OCI-LY7 (cell line): ENCODE data around the gene TMEM127. TPM values are rescaled to one million over a fixed set of nuclear protein-coding genes. Genes with fewer than 3 reads are reported as not detected.

Experiments used
- BruUV-seq: library from RNA; stranded (reverse); fragments of 400-500 nt; replicated peaks from 2 replicates; lab custom pipeline; 2021; lab: Mats Ljungman, UMichigan
- CTCF ChIA-PET: fragments of 300-600 bp; sonication (Branson Sonifier 250); formaldehyde crosslinking; loops from one replicate; lab custom pipeline; 2022; ENCODE audit warnings: antibody characterized with exemption; ENCODE audit not compliant: unreplicated experiment; lab: Charles Lee
- POLR2A ChIA-PET: fragments of 300-600 bp; sonication (Branson Sonifier 250); formaldehyde crosslinking; loops from one replicate; lab custom pipeline; 2022; ENCODE audit warnings: antibody characterized with exemption; lab: Charles Lee
- DNase-seq: peaks from one replicate; pipeline ENCODE4 v3.0.0-alpha.2; 2015; ENCODE audit warnings: low spot score
- H2AFZ ChIP-seq: fragments of 200-600 bp; sonication (generic), shearing (Covaris generic); 2 replicates; pipeline ENCODE4 v1.6.1; 2014; ENCODE audit warnings: mild to moderate bottlenecking, antibody characterized with exemption, low read length, moderate library complexity
- H3K27ac ChIP-seq: fragments of 200-600 bp; sonication (generic); 2 replicates; pipeline ENCODE4 v1.5.1; 2014; ENCODE audit warnings: mixed run types, low read depth, mild to moderate bottlenecking, moderate library complexity, low read length, inconsistent platforms; ENCODE audit not compliant: poor library complexity, severe bottlenecking
- H3K36me3 ChIP-seq: fragments of 200-600 bp; sonication (generic); 2 replicates; pipeline ENCODE4 v1.6.1; 2014; ENCODE audit warnings: mild to moderate bottlenecking, antibody characterized with exemption, low read length, moderate library complexity, mixed read lengths; ENCODE audit not compliant: insufficient read depth
- H3K4me1 ChIP-seq: fragments of 200-600 bp; sonication (generic); 2 replicates; pipeline ENCODE4 v1.5.1; 2014; ENCODE audit warnings: mild to moderate bottlenecking, low read length; ENCODE audit not compliant: insufficient read depth, poor library complexity, severe bottlenecking
- H3K4me2 ChIP-seq: fragments of 200-600 bp; sonication (generic); 2 replicates; pipeline ENCODE4 v1.6.1; 2014; ENCODE audit warnings: mild to moderate bottlenecking, low read length
- H3K4me3 ChIP-seq: fragments of 200-600 bp; sonication (generic); 2 replicates; pipeline ENCODE4 v1.5.1; 2014; ENCODE audit warnings: mild to moderate bottlenecking, low read depth, low read length; ENCODE audit not compliant: poor library complexity, severe bottlenecking
- H3K79me2 ChIP-seq: fragments of 200-600 bp; sonication (generic); 2 replicates; pipeline ENCODE4 v1.6.1; 2016; ENCODE audit warnings: low read depth, mild to moderate bottlenecking, low read length, moderate library complexity, mixed read lengths; ENCODE audit not compliant: insufficient read depth
- H3K9me2 ChIP-seq: fragments of 200-600 bp; sonication (generic); 2 replicates; pipeline ENCODE4 v1.6.1; 2016; ENCODE audit warnings: mild to moderate bottlenecking, low read length, mixed read lengths; ENCODE audit not compliant: insufficient read depth
- H3K9me3 ChIP-seq: fragments of 200-600 bp; sonication (generic); 2 replicates; pipeline ENCODE4 v1.6.1; 2014; ENCODE audit warnings: mild to moderate bottlenecking, mixed run types, low read length, mixed read lengths
- H4K20me1 ChIP-seq: fragments of 200-600 bp; sonication (generic); 2 replicates; pipeline ENCODE4 v1.6.1; 2014; ENCODE audit warnings: mild to moderate bottlenecking, antibody characterized with exemption, low read length, moderate library complexity, mixed read lengths; ENCODE audit not compliant: insufficient read depth
- EZH2phosphoT487 ChIP-seq: fragments of 200-600 bp; sonication (generic); IDR thresholded peaks from 2 replicates; pipeline ENCODE4 v1.6.1; 2018; ENCODE audit warnings: low read depth, borderline replicate concordance, mild to moderate bottlenecking, mixed run types, antibody characterized with exemption, low read length, moderate library complexity, mixed read lengths
- intact Hi-C: fragments of 100-400 bp; cut with micrococcal nuclease; formaldehyde crosslinking; loops from one replicate; pipeline ENCODE4 v1.10.0; 2022; ENCODE audit not compliant: unreplicated experiment
- total RNA-seq, 2 experiments: library from RNA; depleted of rRNA in 1 of 2; stranded (reverse); fragments of >200 nt in 1 of 2; shearing (Covaris generic) in 1 of 2; gene quantifications; 2 replicates each; pipeline ENCODE4 v1.2.3, GENCODE V29; 2014 to 2022
- TF ChIP-seq, protein P1 (sequence below): fragments of 200-600 bp; sonication (generic); conservative IDR thresholded peaks from 2 replicates; pipeline ENCODE4 v1.5.1; 2014; ENCODE audit warnings: mild to moderate bottlenecking, antibody characterized with exemption, low read length, moderate library complexity, mixed read lengths

Gene TMEM127
- total RNA-seq, 2 experiments from 2014 or later, result 12.1 to 20.4 TPM

DNA sequence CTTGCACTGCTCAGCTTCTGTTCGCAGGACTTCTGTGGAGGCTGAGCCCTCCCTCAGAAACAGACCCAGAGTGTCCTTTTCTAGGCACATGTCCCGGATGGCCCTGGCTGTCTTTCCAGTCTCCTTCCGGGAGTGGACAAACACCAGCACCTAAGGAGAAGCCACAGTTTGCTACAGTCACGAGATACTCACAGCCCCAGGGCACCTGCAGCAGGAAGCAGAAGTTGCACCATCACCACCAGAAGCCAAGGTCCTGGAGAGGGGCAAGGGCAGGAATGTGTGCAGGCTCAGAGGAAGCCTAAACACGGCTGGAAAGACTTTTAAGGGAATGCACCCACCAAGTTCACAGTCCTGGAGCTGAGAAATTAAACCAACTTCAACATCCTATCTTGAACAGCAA is 26.0 kb upstream of the TMEM127 start:
- Histone ChIP-seq H3K79me2 (no peaks in the 10 kb centered on the region), H3K9me3 (no peaks in the 10 kb centered on the region), H3K9me2 (no peaks in the 10 kb centered on the region), H3K27ac (no peak overlapping the region), H3K36me3 (peaks cover 99% of the 10 kb centered on the region), H3K4me2 (no peak overlapping the region), H4K20me1 (no peaks in the 10 kb centered on the region), H3K4me1 (no peaks in the 10 kb centered on the region), H2AFZ (no peak overlapping the region), H3K4me3 (no peak overlapping the region)
- no TSS peak for BruUV-seq
- CTCF ChIA-PET, result interaction anchor here (0.6 kb wide), 1 partner anchor 37 kb away, joined by 4 read pairs; no protein-coding TSS in a partner anchor
- POLR2A ChIA-PET, result no interaction called here
- intact Hi-C loops, result loop anchor here (5.0 kb wide), 1 partner anchor 51 kb away; no protein-coding TSS in a partner anchor
- DNase-seq, result no peak
- TF ChIP-seq EZH2phosphoT487, result no peak
- TF ChIP-seq, protein P1, sequence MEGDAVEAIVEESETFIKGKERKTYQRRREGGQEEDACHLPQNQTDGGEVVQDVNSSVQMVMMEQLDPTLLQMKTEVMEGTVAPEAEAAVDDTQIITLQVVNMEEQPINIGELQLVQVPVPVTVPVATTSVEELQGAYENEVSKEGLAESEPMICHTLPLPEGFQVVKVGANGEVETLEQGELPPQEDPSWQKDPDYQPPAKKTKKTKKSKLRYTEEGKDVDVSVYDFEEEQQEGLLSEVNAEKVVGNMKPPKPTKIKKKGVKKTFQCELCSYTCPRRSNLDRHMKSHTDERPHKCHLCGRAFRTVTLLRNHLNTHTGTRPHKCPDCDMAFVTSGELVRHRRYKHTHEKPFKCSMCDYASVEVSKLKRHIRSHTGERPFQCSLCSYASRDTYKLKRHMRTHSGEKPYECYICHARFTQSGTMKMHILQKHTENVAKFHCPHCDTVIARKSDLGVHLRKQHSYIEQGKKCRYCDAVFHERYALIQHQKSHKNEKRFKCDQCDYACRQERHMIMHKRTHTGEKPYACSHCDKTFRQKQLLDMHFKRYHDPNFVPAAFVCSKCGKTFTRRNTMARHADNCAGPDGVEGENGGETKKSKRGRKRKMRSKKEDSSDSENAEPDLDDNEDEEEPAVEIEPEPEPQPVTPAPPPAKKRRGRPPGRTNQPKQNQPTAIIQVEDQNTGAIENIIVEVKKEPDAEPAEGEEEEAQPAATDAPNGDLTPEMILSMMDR, result no peak

DNA sequence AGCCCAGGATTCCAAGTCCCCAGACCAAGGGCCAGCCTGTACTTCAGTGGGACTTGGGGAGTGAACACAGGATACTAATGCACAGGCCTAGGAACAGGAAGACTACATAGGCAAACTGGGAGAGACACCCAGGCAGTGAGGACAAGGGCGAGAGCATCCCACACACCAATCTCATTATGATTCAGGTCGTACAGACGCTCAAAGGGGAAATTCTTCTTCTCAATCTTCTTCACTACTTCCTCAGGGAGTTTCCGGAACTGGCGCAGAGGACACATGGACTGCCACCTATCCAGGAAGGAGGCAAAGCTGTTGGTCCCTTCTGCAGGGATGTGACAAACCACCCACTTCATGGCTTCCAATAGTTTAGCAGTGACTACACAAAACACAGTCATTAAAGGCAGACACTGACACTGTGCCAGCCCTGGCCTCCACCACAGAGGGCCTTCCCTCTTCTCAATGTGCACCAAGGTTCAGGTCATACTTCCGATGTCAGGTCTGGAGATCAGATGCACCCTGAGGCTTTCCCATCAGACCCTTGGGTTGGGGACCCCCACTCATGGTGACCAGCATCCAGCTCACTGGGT is 21.6 kb upstream of the TMEM127 start:
- Histone ChIP-seq H3K36me3 (peaks cover 99% of the 10 kb centered on the region), H3K9me2 (no peaks in the 10 kb centered on the region), H2AFZ (no peak overlapping the region), H4K20me1 (no peaks in the 10 kb centered on the region), H3K9me3 (no peaks in the 10 kb centered on the region), H3K4me1 (no peaks in the 10 kb centered on the region), H3K79me2 (no peaks in the 10 kb centered on the region), H3K4me2 (no peak overlapping the region), H3K4me3 (no peak overlapping the region), H3K27ac (no peak overlapping the region)
- ChIA-PET CTCF (no interaction called here), POLR2A (no interaction called here)
- intact Hi-C loops, result no loop called here
- TF ChIP-seq, protein P1, result no peak
- no peak for TF ChIP-seq EZH2phosphoT487
- no TSS peak for BruUV-seq
- no peak for DNase-seq

DNA sequence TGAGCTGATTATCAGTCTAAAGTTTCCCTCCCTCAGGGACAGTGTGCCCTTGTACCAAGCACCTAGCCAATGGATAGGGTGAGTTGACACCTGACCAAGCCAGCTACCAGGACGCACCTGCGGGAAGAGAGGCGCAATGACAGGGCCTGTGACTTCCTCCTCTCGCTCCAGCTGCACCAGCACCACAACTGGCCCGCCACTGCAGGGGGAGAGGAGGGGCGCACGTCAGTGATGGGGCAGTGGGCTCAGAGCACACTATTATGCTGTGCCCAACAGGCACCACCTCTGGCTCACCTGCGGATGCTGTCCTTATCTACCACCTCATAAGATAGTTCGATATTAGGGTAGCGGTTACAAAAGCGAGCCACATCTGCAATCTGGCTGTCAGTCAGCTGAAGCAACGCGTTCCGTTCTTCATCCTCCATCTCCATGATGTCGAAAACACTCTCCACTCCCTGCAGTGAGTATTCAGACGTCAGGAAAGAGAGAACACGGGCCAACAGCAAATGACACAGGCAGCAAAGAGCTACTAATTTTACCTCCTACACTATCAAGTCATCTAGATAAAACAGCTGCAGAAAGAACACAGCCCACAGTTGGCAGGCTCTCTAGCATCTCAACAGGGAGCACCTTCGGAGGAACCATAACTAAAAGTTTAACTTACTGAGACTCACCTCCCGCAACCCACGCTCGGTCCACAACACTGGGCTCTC is 11.1 kb upstream of the TMEM127 start:
- CTCF ChIA-PET, result no interaction called here

More for the DNA sequence above, 11.1 kb upstream of the TMEM127 start:
- POLR2A ChIA-PET, result interaction anchor here (0.7 to 1.0 kb wide), 2 partner anchors 59 to 94 kb away, joined by 3 to 6 read pairs; partner anchors contain the start of gene NCAPH
- Histone ChIP-seq H3K9me2 (no peaks in the 10 kb centered on the region), H2AFZ (no peak overlapping the region), H3K27ac (no peak overlapping the region), H3K4me2 (no peak overlapping the region), H3K4me1 (no peaks in the 10 kb centered on the region), H3K36me3 (peaks cover 97% of the 10 kb centered on the region), H4K20me1 (no peaks in the 10 kb centered on the region), H3K4me3 (no peak overlapping the region), H3K9me3 (no peaks in the 10 kb centered on the region), H3K79me2 (no peaks in the 10 kb centered on the region)
- TF ChIP-seq, protein P1, result no peak
- intact Hi-C loops, result no loop called here
- BruUV-seq, result no TSS peak
- no peak for DNase-seq
